HFFc6 (cell line): Measurements from ENCODE around the gene SRGAP1. TPM values are rescaled to one million over a fixed set of nuclear protein-coding genes. Genes with fewer than 3 reads are reported as not detected.

ENCODE experiments used
- DNase-seq: peaks from one replicate; pipeline ENCODE4 v3.0.0-alpha.2; 2018
- H3K27ac Mint-ChIP-seq: 2 replicates; pipeline ENCODE4 v1.8.0; 2020; ENCODE audit warnings: mild to moderate bottlenecking, mixed read lengths
- H3K27me3 Mint-ChIP-seq: 2 replicates; pipeline ENCODE4 v1.8.0; 2021; ENCODE audit warnings: mild to moderate bottlenecking, moderate library complexity, mixed read lengths; ENCODE audit not compliant: insufficient read depth
- H3K36me3 Mint-ChIP-seq: 2 replicates; pipeline ENCODE4 v1.8.0; 2021; ENCODE audit warnings: low read depth, mixed read lengths
- H3K4me1 Mint-ChIP-seq: 2 replicates; pipeline ENCODE4 v1.8.0; 2020; ENCODE audit warnings: low read depth, mixed read lengths
- H3K4me3 Mint-ChIP-seq: 2 replicates; pipeline ENCODE4 v1.8.0; 2020; ENCODE audit warnings: mild to moderate bottlenecking, moderate library complexity, mixed read lengths
- H3K9me3 Mint-ChIP-seq: 2 replicates; pipeline ENCODE4 v1.8.0; 2020; ENCODE audit warnings: mild to moderate bottlenecking, mixed read lengths
- CTCF ChIP-seq: fragments of 200-600 bp; sonication (generic); IDR thresholded peaks from 2 replicates; pipeline ENCODE4 v1.5.0; 2021; ENCODE audit warnings: antibody characterized with exemption, mild to moderate bottlenecking
- total RNA-seq, 6 experiments: library from RNA; stranded (reverse); fragmentation: NEBNext Ultra II Directional; extraction: Animal tissue kit (Norgen Biotek cat#: 25700); gene quantifications; 2 replicates in 1 of 6; 3 replicates in 5 of 6; pipeline ENCODE4 v1.2.3, GENCODE V29; 2021

SRGAP1 gene
- total RNA-seq, 6 experiments from 2014 or later, result 35.7 to 45.8 (median 40.9) TPM

- Mint-ChIP-seq H3K9me3 (no peaks in the 10 kb centered on the region), H3K4me3 (no peak overlapping the region), H3K27ac (0 out of 2 replicates have a peak overlapping the region, but pooled peaks have one; percentile 21), H3K27me3 (no peaks in the 10 kb centered on the region; the same call in 1 of the 2 replicates), H3K4me1 (peaks cover 49% of the 10 kb centered on the region), H3K36me3 (peaks cover 20% of the 10 kb centered on the region)
- no peak for TF ChIP-seq CTCF
- DNase-seq, result no peak
These were observed 246.7 kb downstream of the SRGAP1 start for GRCh38 chr12:64091186-64091585.

GRCh38 chr12:64092507-64093196 lies 248.2 kb downstream of the SRGAP1 start:
- Mint-ChIP-seq H3K4me1 (peaks cover 46% of the 10 kb centered on the region), H3K27ac (no peak overlapping the region), H3K4me3 (no peak overlapping the region), H3K36me3 (peaks cover 18% of the 10 kb centered on the region), H3K27me3 (no peaks in the 10 kb centered on the region; the same call in 1 of the 2 replicates), H3K9me3 (no peaks in the 10 kb centered on the region)
- DNase-seq, result no peak
- TF ChIP-seq CTCF, result no peak

- DNase-seq, result no peak
- Mint-ChIP-seq H3K4me3 (no peak overlapping the region), H3K4me1 (peaks cover 46% of the 10 kb centered on the region), H3K9me3 (no peaks in the 10 kb centered on the region), H3K27me3 (no peaks in the 10 kb centered on the region; the same call in 1 of the 2 replicates), H3K27ac (no peak overlapping the region), H3K36me3 (peaks cover 28% of the 10 kb centered on the region)
- TF ChIP-seq CTCF, result no peak
These were observed 249.2 kb downstream of the SRGAP1 start for GRCh38 chr12:64093689-64094088.

- Mint-ChIP-seq H3K27me3 (no peaks in the 10 kb centered on the region; the same call in 1 of the 2 replicates), H3K4me3 (no peak overlapping the region), H3K4me1 (peaks cover 61% of the 10 kb centered on the region), H3K9me3 (no peaks in the 10 kb centered on the region), H3K36me3 (peaks cover 36% of the 10 kb centered on the region), H3K27ac (no peak overlapping the region)
- TF ChIP-seq CTCF, result no peak
- no peak for DNase-seq
These were observed 253.0 kb downstream of the SRGAP1 start for GRCh38 chr12:64097366-64098105.

- Mint-ChIP-seq H3K27ac (peak overlapping the region; percentile 62), H3K4me3 (peak overlapping the region; percentile 6; the same call in 1 of the 2 replicates), H3K36me3 (peaks cover 36% of the 10 kb centered on the region), H3K27me3 (no peaks in the 10 kb centered on the region; the same call in 1 of the 2 replicates), H3K9me3 (no peaks in the 10 kb centered on the region), H3K4me1 (peaks cover 69% of the 10 kb centered on the region)
- DNase-seq, result no peak
- no peak for TF ChIP-seq CTCF
These were observed 254.3 kb downstream of the SRGAP1 start for GRCh38 chr12:64098709-64099354.
